ENCODE results near the gene ZNF524. TPM values are rescaled to one million over a fixed set of nuclear protein-coding genes. Genes with fewer than 3 reads are reported as not detected.
"Not testable (repeated sequence)": the region's sequence is repeated elsewhere in the genome, so short reads cannot be mapped to it uniquely, and the experiment has no call there.

Gene ZNF524
- total and polyA plus RNA-seq, 10 of the 15 experiments (the other 5 are each of a cell fraction or from before 2014, with no cell fraction given), result 0.47 to 18.6 (median 12.4) TPM; not detected in 1

DNA sequence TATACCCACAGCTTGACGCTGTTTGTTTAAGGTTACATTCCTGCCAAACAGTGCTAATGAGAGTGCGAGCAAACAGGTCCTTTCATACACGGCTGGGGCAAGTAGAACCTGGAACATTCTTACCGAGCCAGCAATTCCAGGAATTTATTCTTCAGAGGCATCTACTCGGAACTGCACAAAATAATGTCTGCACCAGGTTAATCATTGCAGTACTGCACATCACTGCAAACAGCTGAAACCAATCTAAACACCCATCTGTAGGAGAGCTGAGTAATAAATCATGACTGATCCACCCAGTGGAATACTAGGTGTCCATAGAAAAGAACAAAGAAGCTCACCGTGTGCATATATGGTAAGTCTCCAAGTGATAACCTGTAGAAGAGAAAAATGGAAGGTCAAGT lies 18.3 kb upstream of the ZNF524 start (continued):
- no peak for TF ChIP-seq PRDM15 (CRISPR knock-in tag; IDR thresholded peaks at IDR 0.05)
- no peak for TF ChIP-seq MXI1 (IDR thresholded peaks at IDR 0.05; ENCODE audit: low read depth, low read length)
- no peak for TF ChIP-seq WRNIP1 (IDR thresholded peaks at IDR 0.05; ENCODE audit: borderline replicate concordance, low read depth, low read length)
- TF ChIP-seq SMAD1 (IDR thresholded peaks at IDR 0.05; ENCODE audit: low read depth, partially characterized antibody), result no peak
- TF ChIP-seq DPF2 (IDR thresholded peaks at IDR 0.05), result no peak

DNA sequence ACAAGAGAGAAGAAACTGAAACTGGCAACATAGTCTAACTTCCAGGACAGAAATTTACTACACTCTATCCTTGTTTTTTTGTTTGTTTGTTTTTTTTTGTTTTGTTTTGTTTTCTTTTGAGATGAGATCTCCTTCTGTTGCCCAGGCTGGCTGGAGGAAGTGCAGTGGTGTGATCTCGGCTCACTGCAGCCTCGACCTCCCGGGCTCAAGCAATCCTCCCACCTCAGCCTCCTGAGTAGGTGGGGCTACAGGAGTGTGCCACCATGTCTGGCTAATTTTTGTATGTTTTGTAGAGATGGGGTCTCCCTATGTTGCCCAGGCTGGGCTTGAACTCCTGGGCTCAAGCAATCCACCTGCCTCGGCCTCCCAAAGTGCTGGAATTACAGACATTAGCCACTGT lies 17.8 kb upstream of the ZNF524 start:
- H3K27ac ChIP-seq (ENCODE audit: control insufficient read depth, insufficient read depth); intact Hi-C loops (cut with micrococcal nuclease; ENCODE audit: unreplicated experiment); H3K27me3 ChIP-seq (replicated peaks in 1 of 2; ENCODE audit: control insufficient read depth in 2 of 2, insufficient read depth in 2 of 2, low read length in 1 of 2); BruUV-seq (replicated peaks); POLR2A ChIA-PET; RAD21 ChIA-PET (ENCODE audit: unreplicated experiment); H3K9ac ChIP-seq (ENCODE audit: control insufficient read depth, insufficient read depth, low read length); H3K4me1 ChIP-seq (ENCODE audit: control insufficient read depth, insufficient read depth, low read length); H3K4me3 ChIP-seq; H4K20me1 ChIP-seq (ENCODE audit: control insufficient read depth, insufficient read depth); H2AFZ ChIP-seq (ENCODE audit: control insufficient read depth, low read depth, low read length); FAIRE-seq; H3K9me3 ChIP-seq (replicated peaks; ENCODE audit: control insufficient read depth, insufficient read depth, low read length); H3K36me3 ChIP-seq (ENCODE audit: control insufficient read depth in 2 of 2, insufficient read depth in 2 of 2, low read length in 1 of 2); DNase-seq (ENCODE audit: low read depth, low spot score); in situ Hi-C loops (cut with MboI); SMC1A ChIA-PET (ENCODE audit: uncharacterized antibody, unreplicated experiment); ATAC-seq; H3K4me2 ChIP-seq (ENCODE audit: control insufficient read depth, insufficient read depth): not testable (repeated sequence)
- WGBS (ENCODE audit: insufficient coverage, insufficient replicate concordance, low lambda C conversion rate, missing lambda C conversion rate), result 47% methylated on average over 4 of the region's 4 CpGs
- CTCF ChIA-PET, result interaction anchor here (1.9 kb wide), 1 partner anchor 49 kb away, joined by 5 read pairs; no protein-coding TSS in a partner anchor
- peaks cover 11% of the 10 kb centered on the region for H3K79me2 ChIP-seq (ENCODE audit: control insufficient read depth, insufficient read depth, low read length)

GRCh38 chr19:55583897-55584296 lies 16.2 kb upstream of the ZNF524 start:
- H3K36me3 ChIP-seq (ENCODE audit: control insufficient read depth in 2 of 2, insufficient read depth in 2 of 2, low read length in 1 of 2); H2AFZ ChIP-seq (ENCODE audit: control insufficient read depth, low read depth, low read length); H4K20me1 ChIP-seq (ENCODE audit: control insufficient read depth, insufficient read depth); H3K4me3 ChIP-seq; FAIRE-seq; BruUV-seq (replicated peaks); RAD21 ChIA-PET (ENCODE audit: unreplicated experiment); intact Hi-C loops (cut with micrococcal nuclease; ENCODE audit: unreplicated experiment); H3K27me3 ChIP-seq (replicated peaks in 1 of 2; ENCODE audit: control insufficient read depth in 2 of 2, insufficient read depth in 2 of 2, low read length in 1 of 2); H3K9me3 ChIP-seq (replicated peaks; ENCODE audit: control insufficient read depth, insufficient read depth, low read length); H3K27ac ChIP-seq (ENCODE audit: control insufficient read depth, insufficient read depth); H3K4me1 ChIP-seq (ENCODE audit: control insufficient read depth, insufficient read depth, low read length); H3K4me2 ChIP-seq (ENCODE audit: control insufficient read depth, insufficient read depth); ATAC-seq; DNase-seq (ENCODE audit: low read depth, low spot score); H3K9ac ChIP-seq (ENCODE audit: control insufficient read depth, insufficient read depth, low read length); in situ Hi-C loops (cut with MboI): not testable (repeated sequence)
- H3K79me2 ChIP-seq (ENCODE audit: control insufficient read depth, insufficient read depth, low read length), result peaks cover 11% of the 10 kb centered on the region
- WGBS (ENCODE audit: insufficient coverage, insufficient replicate concordance, low lambda C conversion rate, missing lambda C conversion rate), result 75% methylated on average over 6 of the region's 8 CpGs
- ChIA-PET CTCF (interaction anchor here (0.6 to 1.1 kb wide), 3 partner anchors 48 to 431 kb away, joined by 3 read pairs; no protein-coding TSS in a partner anchor), SMC1A (ENCODE audit: uncharacterized antibody, unreplicated experiment) (interaction anchor here (1.1 to 1.4 kb wide), 2 partner anchors 49 to 54 kb away, joined by 3 to 5 read pairs; no protein-coding TSS in a partner anchor), POLR2A (interaction anchor here (0.7 kb wide), 1 partner anchor 245 kb away, joined by 4 read pairs; no protein-coding TSS in a partner anchor)

Measured in GM12878 (cell line).